GM12891 (cell line): ENCODE data around the gene GREB1.

Source experiments
- DNase-seq: peaks from one replicate; pipeline ENCODE4 v3.0.0; 2011; ENCODE audit warnings: low spot score; ENCODE audit not compliant: insufficient read length
- FAIRE-seq: peaks from 2 replicates; lab custom pipeline; 2011; peaks lifted over from hg19 to GRCh38; lab: Jason Lieb, UNC
- PAX5 ChIP-seq: IDR thresholded peaks from 2 replicates; pipeline ENCODE4 v1.6.1; 2011; ENCODE audit warnings: low read length, moderate library complexity, mild to moderate bottlenecking; ENCODE audit not compliant: insufficient read depth, severe bottlenecking
- POLR2A ChIP-seq: IDR thresholded peaks from 2 replicates; pipeline ENCODE4 v1.6.1; 2011; ENCODE audit warnings: low read depth, low read length, control low read depth
- POLR2AphosphoS5 ChIP-seq: IDR thresholded peaks from 2 replicates; pipeline ENCODE4 v1.6.1; 2011; ENCODE audit warnings: low read depth, low read length, control low read depth
- POU2F2 ChIP-seq: IDR thresholded peaks from 2 replicates; pipeline ENCODE4 v1.6.1; 2011; ENCODE audit warnings: low read depth, mild to moderate bottlenecking, control low read depth, low read length, moderate library complexity
- SPI1 ChIP-seq: IDR thresholded peaks from 2 replicates; pipeline ENCODE4 v1.6.1; 2011; ENCODE audit warnings: low read depth, low read length, control low read depth
- TAF1 ChIP-seq: IDR thresholded peaks from 2 replicates; pipeline ENCODE4 v1.6.1; 2011; ENCODE audit warnings: low read depth, low read length, control low read depth

The GREB1 gene

GRCh38 chr2:11637546-11637945, 103.7 kb downstream of the GREB1 start:
- DNase-seq (no peak), FAIRE-seq (no peak)
- TF ChIP-seq PAX5, result no peak
- TF ChIP-seq POLR2A, result no peak
- TF ChIP-seq SPI1, result no peak
- TF ChIP-seq POU2F2, result no peak
- no peak for TF ChIP-seq POLR2AphosphoS5
- no peak for TF ChIP-seq TAF1

- DNase-seq, result no peak
- no peak for TF ChIP-seq POU2F2
- TF ChIP-seq POLR2AphosphoS5, result no peak
- TF ChIP-seq SPI1, result no peak
- no peak for TF ChIP-seq POLR2A
- TF ChIP-seq TAF1, result no peak
- no peak for TF ChIP-seq PAX5
Observed at GRCh38 chr2:11639503-11639902, 105.7 kb downstream of the GREB1 start.

GRCh38 chr2:11640132-11640531, 106.3 kb downstream of the GREB1 start:
- TF ChIP-seq POU2F2 (no peak), SPI1 (no peak), PAX5 (no peak)
- DNase-seq (no peak), FAIRE-seq (no peak)

More at GRCh38 chr2:11639503-11639902, 105.7 kb downstream of the GREB1 start:
- FAIRE-seq, result no peak

GRCh38 chr2:11642972-11643371, 109.1 kb downstream of the GREB1 start:
- no peak for TF ChIP-seq POLR2A
- TF ChIP-seq TAF1, result no peak
- TF ChIP-seq SPI1, result no peak
- TF ChIP-seq POLR2AphosphoS5, result no peak
- TF ChIP-seq PAX5, result no peak
- no peak for DNase-seq
- no peak for FAIRE-seq

- DNase-seq, result no peak
- FAIRE-seq, result no peak
- TF ChIP-seq SPI1, result no peak
- TF ChIP-seq POLR2A, result no peak
- no peak for TF ChIP-seq TAF1
- TF ChIP-seq PAX5, result no peak
- no peak for TF ChIP-seq POU2F2
Observed at GRCh38 chr2:11644293-11644692, 110.4 kb downstream of the GREB1 start.

- FAIRE-seq, result no peak
- TF ChIP-seq POU2F2 (no peak), POLR2A (no peak), PAX5 (no peak), TAF1 (no peak)
- no peak for DNase-seq
Observed at GRCh38 chr2:11646530-11646929, 112.7 kb downstream of the GREB1 start.

GRCh38 chr2:11647834-11648600, 114.2 kb downstream of the GREB1 start:
- no peak for TF ChIP-seq POU2F2
- TF ChIP-seq POLR2A, result no peak
- TF ChIP-seq TAF1, result no peak
- TF ChIP-seq POLR2AphosphoS5, result no peak
- no peak for TF ChIP-seq PAX5
- TF ChIP-seq SPI1, result no peak
- DNase-seq (no peak), FAIRE-seq (no peak)

GRCh38 chr2:11649093-11649492, 115.2 kb downstream of the GREB1 start:
- DNase-seq, result no peak
- FAIRE-seq, result no peak
- TF ChIP-seq POLR2AphosphoS5 (no peak), PAX5 (no peak), TAF1 (no peak), POU2F2 (no peak), POLR2A (no peak), SPI1 (no peak)

GRCh38 chr2:11651856-11652548, 118.2 kb downstream of the GREB1 start:
- no peak for FAIRE-seq
- DNase-seq, result no peak
- TF ChIP-seq TAF1 (no peak), POLR2AphosphoS5 (no peak), POLR2A (no peak), POU2F2 (no peak), PAX5 (no peak), SPI1 (no peak)
